Aorta (tissue), 5 donors: Measurements from ENCODE around the gene ARHGEF10L. TPM values are rescaled to one million over a fixed set of nuclear protein-coding genes. Genes with fewer than 3 reads are reported as not detected.

Source experiments
- ATAC-seq: fragments of 200-7000 bp; cut with Tn5 transposase; one replicate; pipeline ENCODE4 v1.9.1; 2022; ENCODE audit warnings: moderate library complexity; ENCODE audit not compliant: low FRiP score
- DNase-seq, 2 donors: peaks; one replicate each; pipeline ENCODE4 v3.0.0-alpha.2; 2020
- H3K27ac ChIP-seq, 2 donors: one replicate each; pipeline ENCODE4 v1.5.1; 2013; ENCODE audit warnings: low read length in 2 of 2, mild to moderate bottlenecking in 2 of 2, moderate library complexity in 2 of 2, control low read depth in 1 of 2, inconsistent platforms in 1 of 2, low read depth in 1 of 2
- H3K27me3 ChIP-seq, 2 donors: one replicate each; pipeline ENCODE4 v1.6.1; 2013; ENCODE audit warnings: control low read depth in 1 of 2, low read length in 1 of 2, mild to moderate bottlenecking in 1 of 2, moderate library complexity in 1 of 2; ENCODE audit not compliant: insufficient read depth in 2 of 2, control insufficient read depth in 1 of 2
- H3K36me3 ChIP-seq, 2 donors: one replicate each; pipeline ENCODE4 v1.6.1; 2013; ENCODE audit warnings: control low read depth in 1 of 2, low read length in 1 of 2, mild to moderate bottlenecking in 1 of 2; ENCODE audit not compliant: insufficient read depth in 2 of 2, control insufficient read depth in 1 of 2
- H3K4me1 ChIP-seq, 2 donors: one replicate each; pipeline ENCODE4 v1.6.1; 2013; ENCODE audit warnings: low read length in 2 of 2, control low read depth in 1 of 2, mild to moderate bottlenecking in 1 of 2, moderate library complexity in 1 of 2; ENCODE audit not compliant: insufficient read depth in 2 of 2, control insufficient read depth in 1 of 2
- H3K4me3 ChIP-seq, 2 donors: one replicate each; pipeline ENCODE4 v1.5.1; 2013; ENCODE audit warnings: low read length in 2 of 2, control low read depth in 1 of 2, mild to moderate bottlenecking in 1 of 2
- H3K9me3 ChIP-seq: one replicate; pipeline ENCODE4 v1.6.1; 2013; ENCODE audit warnings: mild to moderate bottlenecking, low read length; ENCODE audit not compliant: control insufficient read depth
- WGBS, 2 donors: extraction: QIAGEN DNeasy Blood & Tissue Kit; methylation state at CpG; one replicate each; pipeline ENCODE4 v1.1.7; 2013; 5-methylcytosine and 5-hydroxymethylcytosine counted together
- intact Hi-C, 2 donors: fragments of 100-400 bp; cut with DNase I; formaldehyde crosslinking; loops; one replicate each; pipeline versions ENCODE4 v1.14.2 to v1.15.0; 2022
- polyA plus RNA-seq, 2 donors: library from polyadenylated mRNA; stranded (reverse); fragments of 200-250 nt; gene quantifications; one replicate each; pipeline ENCODE4 v1.2.3, GENCODE V29; 2013
- total RNA-seq, 2 donors: library from RNA; stranded (reverse); fragmentation: NEBNext Ultra II Directional; extraction: Animal tissue kit (Norgen Biotek cat#: 25700); gene quantifications; one replicate each; pipeline ENCODE4 v1.2.1, GENCODE V29; 2021
- donor health status: healthy with polysubstance abuse.
- donor health status: Bipolar disorder and iron deficiency.
- donor health status: DM: no; HTN: no; CAD: no.
- donor health status: DM: no; HTN: no; CAD: no.
- donor health status: DM: yes; HTN: yes; CAD: no.

The ARHGEF10L gene
- total and polyA plus RNA-seq, 4 donors = 24.0 to 190 (median 133) TPM

- DNase-seq (no peak), ATAC-seq (no peak)
- 51 to 57% methylated on average over 21 of the region's 21 CpGs for WGBS, 2 donors
- Histone ChIP-seq H3K27ac (no peak overlapping the region), H3K9me3 (no peaks in the 10 kb centered on the region), H3K4me1 (no peaks in the 10 kb centered on the region), H3K4me3 (no peak overlapping the region), H3K36me3 (no peaks in the 10 kb centered on the region), H3K27me3 (no peaks in the 10 kb centered on the region)
- intact Hi-C loops = loop anchor here in 1 of 2 donors (10.0 kb wide), 1 partner anchor 151 kb away; no protein-coding TSS in a partner anchor
Measured at GRCh38 chr1:17733661-17734060, 194.2 kb downstream of the ARHGEF10L start.

GRCh38 chr1:17734609-17735008, 195.1 kb downstream of the ARHGEF10L start:
- Histone ChIP-seq H3K27me3 (no peaks in the 10 kb centered on the region), H3K4me3 (no peak overlapping the region), H3K9me3 (no peaks in the 10 kb centered on the region), H3K27ac (no peak overlapping the region), H3K36me3 (no peaks in the 10 kb centered on the region), H3K4me1 (no peaks in the 10 kb centered on the region)
- ATAC-seq (no peak), DNase-seq (no peak)
- WGBS, 2 donors = 90 to 94% methylated on average over 7 of the region's 7 CpGs
- intact Hi-C loops = loop anchor here in 1 of 2 donors (10.0 kb wide), 1 partner anchor 150 kb away; no protein-coding TSS in a partner anchor

GRCh38 chr1:17735348-17735747, 195.8 kb downstream of the ARHGEF10L start:
- Histone ChIP-seq H3K27me3 (no peaks in the 10 kb centered on the region), H3K4me3 (no peak overlapping the region), H3K36me3 (no peaks in the 10 kb centered on the region), H3K4me1 (no peaks in the 10 kb centered on the region), H3K27ac (no peak overlapping the region), H3K9me3 (no peaks in the 10 kb centered on the region)
- DNase-seq = no peak
- ATAC-seq = no peak
- intact Hi-C loops = loop anchor here in 1 of 2 donors (10.0 kb wide), 1 partner anchor 149 kb away; no protein-coding TSS in a partner anchor
- 85 to 90% methylated on average over 2 of the region's 2 CpGs for WGBS, 2 donors

- DNase-seq (no peak), ATAC-seq (no peak)
- Histone ChIP-seq H3K27me3 (no peaks in the 10 kb centered on the region), H3K4me1 (no peaks in the 10 kb centered on the region), H3K4me3 (no peak overlapping the region), H3K27ac (no peak overlapping the region), H3K36me3 (no peaks in the 10 kb centered on the region), H3K9me3 (no peaks in the 10 kb centered on the region)
- WGBS, 2 donors = 56 to 60% methylated on average over 7 of the region's 7 CpGs
- intact Hi-C loops = loop anchor here in 1 of 2 donors (10.0 kb wide), 1 partner anchor 149 kb away; no protein-coding TSS in a partner anchor
Measured at GRCh38 chr1:17735793-17736192, 196.3 kb downstream of the ARHGEF10L start.

- intact Hi-C loops = loop anchor here in 1 of 2 donors (10.0 kb wide), 1 partner anchor 148 kb away; no protein-coding TSS in a partner anchor
- H3K4me1 ChIP-seq = no peaks in the 10 kb centered on the region
- WGBS, 2 donors = 86 to 89% methylated on average over 6 of the region's 6 CpGs
- H3K36me3 ChIP-seq = no peaks in the 10 kb centered on the region
- DNase-seq (no peak), ATAC-seq (no peak)
- no peaks in the 10 kb centered on the region for H3K9me3 ChIP-seq
- H3K27me3 ChIP-seq = no peaks in the 10 kb centered on the region
- no peak overlapping the region for H3K4me3 ChIP-seq
- no peak overlapping the region for H3K27ac ChIP-seq
Measured at GRCh38 chr1:17736625-17737024, 197.1 kb downstream of the ARHGEF10L start.

GRCh38 chr1:17739050-17739449, 199.6 kb downstream of the ARHGEF10L start:
- no peaks in the 10 kb centered on the region for H3K4me1 ChIP-seq
- intact Hi-C loops = loop anchor here in 1 of 2 donors (10.0 kb wide), 1 partner anchor 146 kb away; no protein-coding TSS in a partner anchor
- no peak overlapping the region for H3K4me3 ChIP-seq
- no peaks in the 10 kb centered on the region for H3K9me3 ChIP-seq
- DNase-seq (no peak), ATAC-seq (no peak)
- no peaks in the 10 kb centered on the region for H3K27me3 ChIP-seq
- H3K27ac ChIP-seq = no peak overlapping the region
- H3K36me3 ChIP-seq = no peaks in the 10 kb centered on the region

- no peaks in the 10 kb centered on the region for H3K9me3 ChIP-seq
- intact Hi-C loops = no loop called here
- H3K4me1 ChIP-seq = no peaks in the 10 kb centered on the region
- WGBS, 2 donors = 85% methylated on average over 5 of the region's 5 CpGs
- no peak for DNase-seq
- H3K27ac ChIP-seq = no peak overlapping the region
- ATAC-seq = no peak
- H3K4me3 ChIP-seq = no peak overlapping the region
- no peaks in the 10 kb centered on the region for H3K27me3 ChIP-seq
- H3K36me3 ChIP-seq = no peaks in the 10 kb centered on the region
Measured at GRCh38 chr1:17741052-17741451, 201.6 kb downstream of the ARHGEF10L start.

- intact Hi-C loops = no loop called here
- WGBS, 2 donors = 8 to 10% methylated on average over 5 of the region's 5 CpGs
- Histone ChIP-seq H3K4me3 (no peak overlapping the region), H3K4me1 (no peaks in the 10 kb centered on the region), H3K27me3 (no peaks in the 10 kb centered on the region), H3K27ac (no peak overlapping the region), H3K9me3 (peaks cover 3% of the 10 kb centered on the region), H3K36me3 (no peaks in the 10 kb centered on the region)
- ATAC-seq = no peak
- DNase-seq = peak in 1 of 2 donors; percentile 10
Measured at GRCh38 chr1:17742583-17742982, 203.1 kb downstream of the ARHGEF10L start.

GRCh38 chr1:17743008-17743647, 203.6 kb downstream of the ARHGEF10L start:
- 45 to 46% methylated on average over 10 to 11 of the region's 11 CpGs for WGBS, 2 donors
- Histone ChIP-seq H3K4me3 (no peak overlapping the region), H3K27me3 (no peaks in the 10 kb centered on the region), H3K9me3 (peaks cover 3% of the 10 kb centered on the region), H3K36me3 (no peaks in the 10 kb centered on the region), H3K4me1 (no peaks in the 10 kb centered on the region), H3K27ac (no peak overlapping the region)
- DNase-seq = peak in 1 of 2 donors; percentile 9
- no peak for ATAC-seq
- intact Hi-C loops = no loop called here
